ENCODE data around the gene ZNF487.

GRCh38 chr10:43407148-43407575, 29.7 kb upstream of the ZNF487 start:
- TF ChIP-seq, protein P1, sequence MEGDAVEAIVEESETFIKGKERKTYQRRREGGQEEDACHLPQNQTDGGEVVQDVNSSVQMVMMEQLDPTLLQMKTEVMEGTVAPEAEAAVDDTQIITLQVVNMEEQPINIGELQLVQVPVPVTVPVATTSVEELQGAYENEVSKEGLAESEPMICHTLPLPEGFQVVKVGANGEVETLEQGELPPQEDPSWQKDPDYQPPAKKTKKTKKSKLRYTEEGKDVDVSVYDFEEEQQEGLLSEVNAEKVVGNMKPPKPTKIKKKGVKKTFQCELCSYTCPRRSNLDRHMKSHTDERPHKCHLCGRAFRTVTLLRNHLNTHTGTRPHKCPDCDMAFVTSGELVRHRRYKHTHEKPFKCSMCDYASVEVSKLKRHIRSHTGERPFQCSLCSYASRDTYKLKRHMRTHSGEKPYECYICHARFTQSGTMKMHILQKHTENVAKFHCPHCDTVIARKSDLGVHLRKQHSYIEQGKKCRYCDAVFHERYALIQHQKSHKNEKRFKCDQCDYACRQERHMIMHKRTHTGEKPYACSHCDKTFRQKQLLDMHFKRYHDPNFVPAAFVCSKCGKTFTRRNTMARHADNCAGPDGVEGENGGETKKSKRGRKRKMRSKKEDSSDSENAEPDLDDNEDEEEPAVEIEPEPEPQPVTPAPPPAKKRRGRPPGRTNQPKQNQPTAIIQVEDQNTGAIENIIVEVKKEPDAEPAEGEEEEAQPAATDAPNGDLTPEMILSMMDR (IDR thresholded peaks at IDR 0.05): no peak
- TF ChIP-seq POLR2A (IDR thresholded peaks at IDR 0.05): no peak

All from upper lobe of left lung (tissue), 4 donors.